ENCODE results near the gene SERPINC1. TPM values are rescaled to one million over a fixed set of nuclear protein-coding genes. Genes with fewer than 3 reads are reported as not detected.

The SERPINC1 gene
- total and polyA plus RNA-seq, 9 of the 15 experiments (the other 6 are each of a cell fraction or from before 2014, with no cell fraction given) = 0.07 to 1.2 (median 0.50) TPM

- TF ChIP-seq ATF2 (CRISPR knock-in tag; IDR thresholded peaks at IDR 0.05) (no peak), MTA3 (IDR thresholded peaks at IDR 0.05; ENCODE audit: borderline replicate concordance) (no peak), NCOA1 (IDR thresholded peaks at IDR 0.05; ENCODE audit: low read depth) (no peak), U2AF2 (optimal IDR thresholded peaks at IDR 0.05; ENCODE audit: low read depth, low read length) (no peak), ETS2 (tag; IDR thresholded peaks at IDR 0.05; ENCODE audit: borderline replicate concordance, poor library complexity, severe bottlenecking) (no peak), ATF3 (IDR thresholded peaks at IDR 0.05) (no peak), ATF3 (CRISPR knock-in tag; conservative IDR thresholded peaks at IDR 0.05) (no peak; the same call in 1 of the 2 replicates), NR0B1 (IDR thresholded peaks at IDR 0.05; ENCODE audit: partially characterized antibody) (no peak), THAP12 (CRISPR knock-in tag; IDR thresholded peaks at IDR 0.05) (no peak), NCOA4 (IDR thresholded peaks at IDR 0.05; ENCODE audit: partially characterized antibody) (no peak), SETDB1 (IDR thresholded peaks at IDR 0.05; ENCODE audit: low read length) (no peak), NR4A1 (CRISPR knock-in tag; IDR thresholded peaks at IDR 0.05) (no peak), NR4A1 (tag; IDR thresholded peaks at IDR 0.05) (no peak), POLR2H (tag; IDR thresholded peaks at IDR 0.05; ENCODE audit: low read depth) (peak; percentile 32; the same call in 1 of the 2 replicates), ZNF561 (CRISPR knock-in tag; conservative IDR thresholded peaks at IDR 0.05) (no peak), IFI16 (CRISPR knock-in tag; IDR thresholded peaks at IDR 0.05) (no peak), POLR2A (conservative IDR thresholded peaks at IDR 0.05) (peak; percentile 29), ZNF699 (CRISPR knock-in tag; IDR thresholded peaks at IDR 0.05; ENCODE audit: insufficient replicate concordance) (no peak), PHF20 (IDR thresholded peaks at IDR 0.05; ENCODE audit: partially characterized antibody) (no peak), ETV6 (IDR thresholded peaks at IDR 0.05; ENCODE audit: borderline replicate concordance in 1 of 2, low read depth in 2 of 2, low read length in 1 of 2) (no peak), ETV6 (CRISPR knock-in tag; IDR thresholded peaks at IDR 0.05; ENCODE audit: borderline replicate concordance) (no peak), CCAR2 (IDR thresholded peaks at IDR 0.05; ENCODE audit: low read depth, low read length) (no peak), NUFIP1 (IDR thresholded peaks at IDR 0.05; ENCODE audit: partially characterized antibody) (no peak)
- TF ChIP-seq, protein P1, sequence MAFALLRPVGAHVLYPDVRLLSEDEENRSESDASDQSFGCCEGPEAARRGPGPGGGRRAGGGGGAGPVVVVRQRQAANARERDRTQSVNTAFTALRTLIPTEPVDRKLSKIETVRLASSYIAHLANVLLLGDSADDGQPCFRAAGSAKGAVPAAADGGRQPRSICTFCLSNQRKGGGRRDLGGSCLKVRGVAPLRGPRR (CRISPR knock-in tag; IDR thresholded peaks at IDR 0.05) = no peak
These were observed 50.6 kb downstream of the SERPINC1 start (continued) for GRCh38 chr1:173866413-173867115.

Measured in K562 (cell line).